B cell (primary cell): ENCODE data around the gene CCDC126. TPM values are rescaled to one million over a fixed set of nuclear protein-coding genes. Genes with fewer than 3 reads are reported as not detected.

ENCODE experiments used
- ATAC-seq: fragments of 200-7000 bp; cut with Tn5 transposase; one replicate; pipeline ENCODE4 v1.10.0; 2021; ENCODE audit warnings: low read depth, mild to moderate bottlenecking, moderate number of reproducible peaks, moderate library complexity
- CTCF ChIA-PET: fragments of 350-600 bp; sonication (Branson Sonifier 250); formaldehyde crosslinking; loops from one replicate; lab custom pipeline; 2021; ENCODE audit warnings: antibody characterized with exemption, inconsistent platforms; lab: Charles Lee
- POLR2A ChIA-PET: fragments of 350-600 bp; sonication (Branson Sonifier 250); formaldehyde crosslinking; loops from one replicate; lab custom pipeline; 2021; ENCODE audit warnings: antibody characterized with exemption; lab: Charles Lee
- DNase-seq: peaks from one replicate; pipeline ENCODE4 v3.0.0; 2013
- H2AFZ ChIP-seq: 2 replicates; pipeline ENCODE4 v1.6.1; 2012; ENCODE audit warnings: mild to moderate bottlenecking, low read depth, low read length; ENCODE audit not compliant: insufficient read depth, poor library complexity, severe bottlenecking
- H3K27ac ChIP-seq, 2 donors: 1 replicate in 1 of 2; 2 replicates in 1 of 2; pipeline ENCODE4 v1.5.1; 2012 to 2013; ENCODE audit warnings: low read length in 2 of 2, mild to moderate bottlenecking in 2 of 2, moderate library complexity in 1 of 2
- H3K27me3 ChIP-seq, 4 experiments: fragments of 200-600 bp in 1 of 4; sonication (generic) in 1 of 4; replicated peaks in 1 of 4; 1 replicate in 2 of 4; 2 replicates in 2 of 4; pipeline versions ENCODE4 v1.6.1 to v1.7.0; 2013 to 2016; ENCODE audit warnings: low read length in 3 of 4, mild to moderate bottlenecking in 2 of 4, mixed read lengths in 1 of 4, moderate library complexity in 1 of 4; ENCODE audit not compliant: insufficient read depth in 4 of 4, control insufficient read depth in 3 of 4; ENCODE audit errors: control extremely low read depth in 1 of 4
- H3K36me3 ChIP-seq, 2 experiments: replicated peaks in 1 of 2; 1 replicate in 1 of 2; 2 replicates in 1 of 2; pipeline versions ENCODE4 v1.6.1 to v1.7.1; 2013; ENCODE audit warnings: low read length in 1 of 2; ENCODE audit not compliant: insufficient read depth in 2 of 2, control insufficient read depth in 1 of 2; ENCODE audit errors: control extremely low read depth in 1 of 2, extremely low read depth in 1 of 2
- H3K4me1 ChIP-seq, 2 donors: fragments of 200-600 bp in 1 of 2; sonication (generic) in 1 of 2; 1 replicate in 1 of 2; 2 replicates in 1 of 2; pipeline versions ENCODE4 v1.5.1 to v1.6.1; 2013 to 2017; ENCODE audit warnings: low read length in 2 of 2; ENCODE audit not compliant: control insufficient read depth in 2 of 2, insufficient read depth in 2 of 2
- H3K4me2 ChIP-seq: replicated peaks from 2 replicates; pipeline ENCODE3; 2012; ENCODE audit warnings: mild to moderate bottlenecking, low read depth, low read length; ENCODE audit not compliant: poor library complexity, severe bottlenecking
- H3K4me3 ChIP-seq, 5 experiments: fragments of 200-600 bp in 1 of 5; sonication (generic) in 1 of 5; 1 replicate in 3 of 5; 2 replicates in 2 of 5; pipeline versions ENCODE4 v1.5.1 to v1.7.0; 2011 to 2016; ENCODE audit warnings: low read length in 4 of 5, mild to moderate bottlenecking in 4 of 5, low read depth in 2 of 5, control low read depth in 1 of 5, moderate library complexity in 1 of 5; ENCODE audit not compliant: insufficient read depth in 1 of 5; ENCODE audit errors: control extremely low read depth in 1 of 5, extremely low read depth in 1 of 5
- H3K79me2 ChIP-seq: fragments of 200-600 bp; sonication (generic); one replicate; pipeline ENCODE4 v1.6.0; 2016; ENCODE audit warnings: low read length; ENCODE audit not compliant: control insufficient read depth, insufficient read depth
- H3K9ac ChIP-seq: fragments of 200-600 bp; sonication (generic); 2 replicates; pipeline ENCODE4 v1.6.1; 2017; ENCODE audit warnings: mild to moderate bottlenecking, low read length, moderate library complexity
- H3K9me3 ChIP-seq, 3 donors: one replicate each; pipeline versions ENCODE4 v1.6.1 to v1.7.1; 2013; ENCODE audit warnings: low read length in 2 of 3; ENCODE audit not compliant: control insufficient read depth in 2 of 3, insufficient read depth in 1 of 3; ENCODE audit errors: control extremely low read depth in 1 of 3
- H4K20me1 ChIP-seq: 2 replicates; pipeline ENCODE4 v1.6.0; 2012; ENCODE audit warnings: mild to moderate bottlenecking, low read length; ENCODE audit not compliant: insufficient read depth, control insufficient read depth, poor library complexity, severe bottlenecking
- H3K27ac Mint-ChIP-seq: one replicate; pipeline ENCODE4 v1.8.0; 2021; ENCODE audit warnings: mixed read lengths
- H3K27me3 Mint-ChIP-seq: one replicate; pipeline ENCODE4 v1.8.0; 2021; ENCODE audit warnings: mixed read lengths
- H3K4me1 Mint-ChIP-seq: one replicate; pipeline ENCODE4 v1.8.0; 2021; ENCODE audit warnings: mixed read lengths
- H3K4me3 Mint-ChIP-seq: one replicate; pipeline ENCODE4 v1.8.0; 2021; ENCODE audit warnings: mixed read lengths
- H3K9me3 Mint-ChIP-seq: one replicate; pipeline ENCODE4 v1.8.0; 2022; ENCODE audit warnings: mixed read lengths; ENCODE audit not compliant: insufficient read depth
- EZH2 ChIP-seq: IDR thresholded peaks from 2 replicates; pipeline ENCODE4 v1.6.1; 2012; ENCODE audit warnings: borderline replicate concordance, low read depth, mild to moderate bottlenecking, moderate library complexity, low read length; ENCODE audit not compliant: insufficient read depth, poor library complexity, severe bottlenecking
- WGBS: methylation state at CpG from one replicate; pipeline ENCODE4 v1.1.5; 2013; ENCODE audit warnings: missing lambda C conversion rate; ENCODE audit not compliant: insufficient coverage; 5-methylcytosine and 5-hydroxymethylcytosine counted together
- intact Hi-C: fragments of 100-400 bp; cut with micrococcal nuclease; formaldehyde crosslinking; loops from one replicate; pipeline ENCODE4 v1.10.0; 2022
- polyA plus RNA-seq: library from polyadenylated mRNA; depleted of rRNA; stranded (reverse); fragments of >200 nt; gene quantifications from 2 replicates; pipeline ENCODE4 v1.2.3, GENCODE V29; 2012
- total RNA-seq, 2 donors: library from RNA; stranded (reverse); fragments of 120-200 nt in 1 of 2; gene quantifications; 1 replicate in 1 of 2; 2 replicates in 1 of 2; pipeline versions ENCODE4 v1.2.3 to v1.2.4, GENCODE V29; 2013 to 2022
- TF ChIP-seq, protein P1 (sequence below): fragments of 200-600 bp; IDR thresholded peaks from one replicate; pipeline ENCODE4 v1.8.0; 2022; ENCODE audit warnings: antibody characterized with exemption, mild to moderate bottlenecking

CCDC126 gene
- total and polyA plus RNA-seq, 2 donors (not counting 1 experiment from before 2014, with no cell fraction given), result 3.1 to 18.0 TPM

- H3K4me1 Mint-ChIP-seq, result peaks cover 15% of the 10 kb centered on the region
- Histone ChIP-seq H3K36me3 (no peaks in the 10 kb centered on the region), H3K9ac (no peak overlapping the region), H3K4me1 (peaks cover 8 to 13% of the 10 kb centered on the region in 2 donors), H3K4me3 (no peak overlapping the region), H3K27ac (no peak overlapping the region), H3K4me2 (no peak overlapping the region), H3K9me3 (no peaks in the 10 kb centered on the region), H4K20me1 (no peaks in the 10 kb centered on the region), H3K79me2 (no peaks in the 10 kb centered on the region), H2AFZ (no peak overlapping the region), H3K27me3 (no peaks in the 10 kb centered on the region)
- H3K9me3 Mint-ChIP-seq, result peaks cover 3% of the 10 kb centered on the region
- no peak overlapping the region for H3K4me3 Mint-ChIP-seq
- no peak for TF ChIP-seq EZH2
- TF ChIP-seq, protein P1, sequence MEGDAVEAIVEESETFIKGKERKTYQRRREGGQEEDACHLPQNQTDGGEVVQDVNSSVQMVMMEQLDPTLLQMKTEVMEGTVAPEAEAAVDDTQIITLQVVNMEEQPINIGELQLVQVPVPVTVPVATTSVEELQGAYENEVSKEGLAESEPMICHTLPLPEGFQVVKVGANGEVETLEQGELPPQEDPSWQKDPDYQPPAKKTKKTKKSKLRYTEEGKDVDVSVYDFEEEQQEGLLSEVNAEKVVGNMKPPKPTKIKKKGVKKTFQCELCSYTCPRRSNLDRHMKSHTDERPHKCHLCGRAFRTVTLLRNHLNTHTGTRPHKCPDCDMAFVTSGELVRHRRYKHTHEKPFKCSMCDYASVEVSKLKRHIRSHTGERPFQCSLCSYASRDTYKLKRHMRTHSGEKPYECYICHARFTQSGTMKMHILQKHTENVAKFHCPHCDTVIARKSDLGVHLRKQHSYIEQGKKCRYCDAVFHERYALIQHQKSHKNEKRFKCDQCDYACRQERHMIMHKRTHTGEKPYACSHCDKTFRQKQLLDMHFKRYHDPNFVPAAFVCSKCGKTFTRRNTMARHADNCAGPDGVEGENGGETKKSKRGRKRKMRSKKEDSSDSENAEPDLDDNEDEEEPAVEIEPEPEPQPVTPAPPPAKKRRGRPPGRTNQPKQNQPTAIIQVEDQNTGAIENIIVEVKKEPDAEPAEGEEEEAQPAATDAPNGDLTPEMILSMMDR, result no peak
- WGBS, result 100% methylated on average over 1 of the region's 4 CpGs
- ChIA-PET CTCF (interaction anchor here (0.6 to 2.8 kb wide), 13 partner anchors 11 to 942 kb away, joined by 3 to 25 read pairs (median 9); partner anchors contain the start of genes CCDC126 and STK31), POLR2A (no interaction called here)
- no peak for ATAC-seq
- intact Hi-C loops, result loop anchor here (1.0 to 10.0 kb wide), 8 partner anchors 15 to 1117 kb away; partner anchors contain the start of gene FAM221A
- H3K27me3 Mint-ChIP-seq, result no peaks in the 10 kb centered on the region
- no peak overlapping the region for H3K27ac Mint-ChIP-seq
- DNase-seq, result no peak
Observed at GRCh38 chr7:23547662-23548061, 49.5 kb upstream of the CCDC126 start.

DNA sequence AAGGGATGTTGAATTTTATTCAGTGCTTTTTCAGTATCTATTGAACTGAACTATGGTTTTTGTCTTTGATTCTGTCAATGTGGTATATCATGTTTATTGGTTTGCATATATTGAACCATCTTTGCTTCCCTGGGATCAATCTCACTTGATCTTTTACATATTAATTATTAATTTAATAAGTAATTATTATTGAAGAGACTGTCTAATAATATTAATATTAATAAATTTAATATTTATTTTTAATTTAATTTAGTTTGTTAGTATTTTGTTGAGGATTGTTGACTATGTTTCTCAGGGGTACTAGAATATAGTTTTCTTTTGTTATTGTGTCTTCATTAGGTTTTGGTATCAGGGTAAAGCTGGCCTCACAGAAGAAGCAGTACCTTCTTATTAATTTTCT, 38.9 kb upstream of the CCDC126 start:
- Histone ChIP-seq H3K36me3 (no peaks in the 10 kb centered on the region), H2AFZ (no peak overlapping the region), H3K27ac (no peak overlapping the region), H3K4me1 (no peaks in the 10 kb centered on the region), H4K20me1 (no peaks in the 10 kb centered on the region), H3K4me2 (no peak overlapping the region), H3K9ac (no peak overlapping the region), H3K4me3 (no peak overlapping the region), H3K79me2 (no peaks in the 10 kb centered on the region), H3K27me3 (peaks cover 0 to 9% (median 3%) of the 10 kb centered on the region in 4 experiments), H3K9me3 (no peaks in the 10 kb centered on the region)
- ChIA-PET CTCF (interaction anchor here (1.1 kb wide), 1 partner anchor 10 kb away, joined by 4 read pairs; no protein-coding TSS in a partner anchor), POLR2A (no interaction called here)
- intact Hi-C loops, result no loop called here
- ATAC-seq, result no peak
- Mint-ChIP-seq H3K27me3 (peaks cover 17% of the 10 kb centered on the region), H3K4me1 (no peaks in the 10 kb centered on the region), H3K9me3 (no peaks in the 10 kb centered on the region), H3K4me3 (no peak overlapping the region), H3K27ac (no peak overlapping the region)
- TF ChIP-seq EZH2, result no peak
- TF ChIP-seq, protein P1, result no peak
- no peak for DNase-seq
